K562 treated with DMSO at 1 percent for 12 hours (cell line): ENCODE data around the gene TRIM52. TPM values are rescaled to one million over a fixed set of nuclear protein-coding genes. Genes with fewer than 3 reads are reported as not detected.

Experiments used
- total RNA-seq: library from RNA; unstranded; fragments of 300-600 nt; gene quantifications from 2 replicates; pipeline ENCODE4 v1.2.3, GENCODE V29; 2022; ENCODE audit not compliant: insufficient read depth

TRIM52 gene
- total RNA-seq: 5.1 and 15.1 TPM in 2 replicates

GRCh38 chr5:181260720-181261319 lies at the start of gene TRIM52:
TSS of gene TRIM52 (minus strand) at chr5:181261143. CDS start at chr5:181260813, 330 bp downstream.

GRCh38 chr5:181243564-181244343 lies 17.2 kb downstream of the TRIM52 start, which contains the start of gene RACK1:
TSS of gene RACK1 (minus strand) at chr5:181243906. CDS start at chr5:181243800, 106 bp downstream.

GRCh38 chr5:181223058-181223728 lies 37.8 kb downstream of the TRIM52 start, which contains the start of gene TRIM41:
TSS of gene TRIM41 (plus strand) at chr5:181223281. CDS start at chr5:181224000, 719 bp downstream.

Other genes starting within 250 kb of the TRIM52 start
- gene BTNL9, start 220.9 kb downstream of the TRIM52 start, total RNA-seq: 17.9 and 40.8 TPM in 2 replicates
- gene OR2V1, start 130.0 kb downstream of the TRIM52 start, total RNA-seq: not detected in 2 replicates
- not detected in 2 replicates for gene OR2V2, start 113.6 kb downstream of the TRIM52 start, total RNA-seq
- gene TRIM7, start 55.9 kb downstream of the TRIM52 start, total RNA-seq: 6.0 and 6.8 TPM in 2 replicates
- gene TRIM41, start 37.9 kb downstream of the TRIM52 start, total RNA-seq: 18.9 and 20.7 TPM in 2 replicates
- 6,514 and 7,340 TPM in 2 replicates for gene RACK1, start 17.2 kb downstream of the TRIM52 start, total RNA-seq
- gene OR4F3, start 106.1 kb upstream of the TRIM52 start, total RNA-seq: not detected in 2 replicates